GM12891 (cell line): ENCODE measurements around the gene SCAPER.

ENCODE experiments used
- DNase-seq: peaks from one replicate; pipeline ENCODE4 v3.0.0; 2011; ENCODE audit warnings: low spot score; ENCODE audit not compliant: insufficient read length
- FAIRE-seq: peaks from 2 replicates; lab custom pipeline; 2011; peaks lifted over from hg19 to GRCh38; lab: Jason Lieb, UNC
- PAX5 ChIP-seq: IDR thresholded peaks from 2 replicates; pipeline ENCODE4 v1.6.1; 2011; ENCODE audit warnings: low read length, moderate library complexity, mild to moderate bottlenecking; ENCODE audit not compliant: insufficient read depth, severe bottlenecking
- POLR2A ChIP-seq: IDR thresholded peaks from 2 replicates; pipeline ENCODE4 v1.6.1; 2011; ENCODE audit warnings: low read depth, low read length, control low read depth
- POLR2AphosphoS5 ChIP-seq: IDR thresholded peaks from 2 replicates; pipeline ENCODE4 v1.6.1; 2011; ENCODE audit warnings: low read depth, low read length, control low read depth
- POU2F2 ChIP-seq: IDR thresholded peaks from 2 replicates; pipeline ENCODE4 v1.6.1; 2011; ENCODE audit warnings: low read depth, mild to moderate bottlenecking, control low read depth, low read length, moderate library complexity
- SPI1 ChIP-seq: IDR thresholded peaks from 2 replicates; pipeline ENCODE4 v1.6.1; 2011; ENCODE audit warnings: low read depth, low read length, control low read depth
- TAF1 ChIP-seq: IDR thresholded peaks from 2 replicates; pipeline ENCODE4 v1.6.1; 2011; ENCODE audit warnings: low read depth, low read length, control low read depth

The SCAPER gene

DNA sequence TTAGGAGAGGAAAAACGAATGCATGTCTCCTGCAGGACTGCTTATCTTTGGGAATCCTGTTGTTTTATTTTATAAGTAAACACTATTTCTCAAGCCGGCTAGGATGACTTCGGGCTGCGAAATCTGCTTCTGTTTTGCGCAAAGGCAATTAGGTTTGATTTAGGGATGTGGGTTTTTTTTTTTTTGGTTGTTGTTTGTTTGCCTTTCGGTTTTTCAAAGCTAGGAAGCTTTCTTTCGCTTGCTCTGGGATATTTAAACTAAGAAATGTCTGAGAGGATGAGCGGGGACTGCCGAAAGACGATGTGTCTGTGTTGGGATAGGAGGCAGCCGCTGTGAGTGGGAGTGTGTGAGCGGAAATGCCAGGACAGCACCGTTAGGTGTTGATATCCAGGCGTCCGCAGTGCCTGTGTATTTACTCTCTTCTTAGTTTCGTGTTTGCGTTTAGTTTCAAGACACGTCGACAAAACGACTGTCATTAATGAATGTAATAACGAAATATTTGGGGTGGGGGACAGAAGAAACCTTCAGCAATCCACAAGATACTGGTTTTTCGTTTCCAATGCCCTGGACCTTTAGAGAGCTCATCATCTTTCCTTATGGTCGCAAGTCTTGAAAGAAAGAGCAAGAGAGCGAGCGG is 568.0 kb downstream of the SCAPER start:
- TF ChIP-seq TAF1 (no peak), POU2F2 (no peak), SPI1 (no peak), POLR2A (no peak), POLR2AphosphoS5 (no peak)
- FAIRE-seq (peak; percentile 13), DNase-seq (no peak)

DNA sequence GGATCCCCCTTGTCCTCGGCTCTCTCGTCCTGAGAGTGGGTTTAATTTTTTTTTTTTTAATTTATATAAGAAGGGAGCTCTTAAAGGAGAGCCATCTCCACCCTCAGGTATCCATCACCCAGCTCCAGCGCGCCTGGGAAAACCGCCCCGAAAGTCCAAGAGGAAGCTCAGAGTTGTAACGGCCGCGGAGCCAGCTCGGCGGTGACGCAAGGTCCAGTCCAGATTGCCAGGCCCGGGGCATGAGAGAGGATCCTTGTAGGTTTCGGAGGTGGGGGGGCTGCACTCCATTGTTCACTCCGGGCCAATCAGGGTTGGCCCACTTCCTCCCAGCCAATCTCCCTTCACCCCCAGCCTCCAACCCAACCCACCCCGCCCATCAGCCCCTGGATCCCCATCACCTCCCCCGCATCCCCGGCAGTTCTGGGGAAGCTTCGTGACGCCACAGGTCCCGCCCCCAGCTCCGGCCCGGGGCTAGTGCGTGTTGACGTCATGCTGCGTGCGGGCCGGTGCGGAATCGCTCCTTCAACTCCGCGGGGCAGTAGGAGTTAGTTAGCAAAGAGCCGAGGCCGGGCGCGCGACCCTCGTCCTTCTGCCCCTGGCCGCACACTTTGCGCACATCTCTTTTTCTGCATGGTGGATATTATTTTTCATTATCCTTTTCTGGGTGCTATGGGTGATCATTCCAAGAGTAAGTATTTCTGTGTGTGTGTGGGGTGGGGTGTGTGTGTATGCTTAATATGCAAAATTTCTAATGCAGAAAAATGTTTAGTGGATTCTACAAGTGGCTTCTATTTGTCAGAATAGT is 568.7 kb downstream of the SCAPER start, which contains the start of gene ISL2:
Gene ISL2 (plus strand): TSS at position 520 of the 805 bp plus-strand sequence. CDS start 111 bp downstream, at position 631.
- no peak for TF ChIP-seq POU2F2
- TF ChIP-seq PAX5 = no peak
- TF ChIP-seq POLR2AphosphoS5 = 0 out of 2 replicates have a peak, but pooled peaks have one; percentile 41
- no peak for TF ChIP-seq POLR2A
- peak; percentile 21; the same call in 1 of the 2 replicates for TF ChIP-seq TAF1
- TF ChIP-seq SPI1 = peak; percentile 59
- DNase-seq (peak; percentile 81), FAIRE-seq (peak; percentile 76)

DNA sequence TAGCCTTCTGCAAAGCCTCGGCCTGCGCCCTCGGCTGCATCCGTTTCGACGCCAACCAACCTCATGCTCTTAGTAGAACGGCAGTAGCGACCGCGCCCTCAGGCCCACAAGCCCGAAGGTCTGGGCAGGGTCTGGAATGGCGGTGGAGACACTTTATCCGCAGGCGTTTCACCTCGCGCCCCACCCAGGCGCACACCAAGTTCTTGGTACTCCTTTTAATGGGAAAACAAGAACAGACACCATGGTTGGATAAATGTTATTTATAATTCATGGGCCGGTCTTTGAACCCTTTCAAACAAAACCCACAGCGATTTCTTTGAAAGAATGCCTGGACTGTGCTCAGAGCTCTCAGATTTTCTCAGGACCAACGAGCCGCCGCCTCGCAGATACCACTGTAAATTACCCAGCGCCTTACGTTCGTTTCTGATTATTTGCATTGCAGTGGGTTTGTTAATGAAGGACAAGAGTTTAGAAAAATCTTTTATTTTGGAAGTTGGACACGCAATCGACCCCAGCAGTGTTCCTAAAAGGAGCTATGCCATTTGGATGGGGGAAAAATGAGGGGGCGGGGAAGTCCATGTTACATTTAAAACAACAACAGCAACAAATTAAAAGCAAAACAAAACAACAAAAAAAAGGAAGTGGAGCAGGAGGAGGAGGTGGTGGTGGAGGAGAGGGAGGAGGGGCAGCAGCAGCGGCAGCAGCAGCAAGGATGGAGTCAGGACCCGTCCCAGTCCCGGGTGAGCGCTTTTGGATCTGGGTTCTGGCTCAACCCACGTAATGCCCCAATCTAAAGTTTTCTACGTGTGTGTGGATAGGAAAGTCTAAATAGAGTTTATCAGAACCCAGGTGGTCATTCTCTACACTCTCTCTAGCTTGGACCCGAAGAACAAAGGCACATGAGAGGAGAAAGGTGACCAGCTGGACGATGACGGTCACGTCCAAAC is 569.6 kb downstream of the SCAPER start:
- DNase-seq (peak; percentile 37), FAIRE-seq (no peak)
- TF ChIP-seq TAF1 (no peak), SPI1 (peak; percentile 95), POLR2AphosphoS5 (no peak), POLR2A (no peak), POU2F2 (no peak)

DNA sequence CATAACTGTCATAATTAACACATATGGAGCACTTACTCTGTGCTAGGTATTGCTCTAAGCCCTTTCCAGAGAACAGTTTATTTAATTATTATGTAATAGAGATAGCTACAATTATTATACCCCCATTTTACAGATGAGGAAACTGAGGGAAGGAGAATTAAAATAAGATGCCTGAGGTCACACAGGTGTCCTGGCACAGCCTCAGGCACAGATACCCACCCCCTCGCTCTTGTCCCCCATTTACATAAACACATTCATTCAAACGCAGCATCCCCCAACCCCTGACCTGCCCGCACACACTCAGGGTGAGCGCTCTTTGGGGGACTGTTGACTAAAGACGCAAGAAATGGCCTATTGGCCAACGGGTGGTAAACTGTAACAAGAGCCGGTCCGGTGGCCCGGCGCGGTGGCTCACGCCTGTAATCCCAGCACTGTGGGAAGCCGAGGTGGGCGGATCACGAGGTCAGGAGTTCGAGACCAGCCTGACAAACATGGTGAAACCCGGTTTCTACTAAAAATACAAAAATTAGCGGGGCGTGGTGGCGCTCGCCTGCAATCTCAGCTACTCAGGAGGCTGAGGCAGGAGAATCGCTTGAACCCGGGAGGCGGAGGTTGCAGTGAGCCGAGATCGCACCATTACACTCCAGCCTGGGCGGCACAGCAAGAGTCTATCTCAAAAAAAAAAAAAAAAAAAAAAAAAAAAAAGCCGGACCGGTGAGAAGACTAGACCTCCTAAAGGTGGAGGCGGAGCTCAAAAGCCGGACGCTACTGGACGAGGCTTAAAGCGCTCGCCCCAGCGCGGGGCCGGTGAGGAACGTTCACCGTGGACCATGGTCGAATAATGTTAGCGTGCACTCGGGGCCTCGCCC is 570.5 kb downstream of the SCAPER start:
- no peak for FAIRE-seq
- TF ChIP-seq POU2F2 = no peak
- no peak for TF ChIP-seq SPI1
- TF ChIP-seq POLR2A = no peak
- no peak for TF ChIP-seq PAX5
- no peak for TF ChIP-seq TAF1
- no peak for TF ChIP-seq POLR2AphosphoS5
- DNase-seq = no peak

DNA sequence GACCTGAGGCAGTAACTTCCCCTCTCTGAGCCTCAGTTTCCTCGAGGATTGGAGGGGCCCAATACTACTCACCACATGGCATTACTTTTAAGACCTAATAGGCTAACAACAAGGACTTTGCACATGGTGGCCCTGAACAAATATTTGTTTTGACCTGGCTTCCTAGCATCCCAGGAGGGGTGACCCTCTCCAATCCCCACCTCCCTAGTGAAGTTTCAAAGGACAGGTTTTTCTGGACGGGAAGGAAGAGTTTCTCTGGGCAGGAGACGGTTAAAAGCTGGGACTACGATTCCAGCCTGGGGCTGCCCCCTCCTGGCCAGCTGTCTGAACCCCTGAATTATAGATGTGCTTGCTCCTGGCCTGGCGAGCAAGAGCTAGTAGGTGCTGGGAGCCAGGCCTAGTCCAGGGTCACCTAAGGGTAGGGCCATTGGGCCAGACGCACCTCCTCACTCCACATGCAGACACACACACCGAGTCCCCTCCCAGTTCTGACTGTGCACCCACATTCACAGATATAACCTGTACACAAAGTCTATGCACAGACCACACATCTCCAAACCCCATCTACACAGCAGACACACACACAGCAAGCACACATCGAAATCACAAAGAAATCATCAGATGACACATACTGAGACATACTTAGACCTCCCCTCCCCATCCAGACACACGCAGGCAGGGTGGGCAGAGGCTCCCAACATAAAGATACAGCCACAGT is 571.3 kb downstream of the SCAPER start:
- DNase-seq (no peak), FAIRE-seq (peak; percentile 50)
- TF ChIP-seq POLR2A (no peak), TAF1 (no peak), SPI1 (no peak), POU2F2 (no peak), POLR2AphosphoS5 (no peak), PAX5 (no peak)

DNA sequence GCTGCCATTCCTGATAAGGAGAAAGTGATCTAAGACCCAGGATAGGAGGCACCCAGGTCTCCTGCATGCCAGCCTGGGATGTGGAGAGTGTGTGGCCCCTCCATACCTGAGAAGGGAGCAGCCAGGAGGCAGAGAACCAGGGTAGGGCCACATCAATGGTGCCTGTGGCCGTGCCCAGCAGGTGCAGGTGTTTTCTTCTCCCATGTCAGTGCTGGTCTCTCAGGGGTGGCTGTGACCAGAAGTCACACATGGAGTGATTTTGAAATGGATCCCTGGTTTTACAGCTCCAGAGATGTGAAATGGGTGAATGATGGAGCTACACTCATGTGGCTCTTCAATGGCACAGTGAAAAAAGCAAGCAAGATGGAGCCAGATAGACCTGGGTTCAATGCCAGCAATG is 571.8 kb downstream of the SCAPER start:
- TF ChIP-seq POLR2AphosphoS5 (no peak), POLR2A (no peak), POU2F2 (no peak), TAF1 (no peak), SPI1 (no peak), PAX5 (no peak)
- DNase-seq = no peak
- no peak for FAIRE-seq

DNA sequence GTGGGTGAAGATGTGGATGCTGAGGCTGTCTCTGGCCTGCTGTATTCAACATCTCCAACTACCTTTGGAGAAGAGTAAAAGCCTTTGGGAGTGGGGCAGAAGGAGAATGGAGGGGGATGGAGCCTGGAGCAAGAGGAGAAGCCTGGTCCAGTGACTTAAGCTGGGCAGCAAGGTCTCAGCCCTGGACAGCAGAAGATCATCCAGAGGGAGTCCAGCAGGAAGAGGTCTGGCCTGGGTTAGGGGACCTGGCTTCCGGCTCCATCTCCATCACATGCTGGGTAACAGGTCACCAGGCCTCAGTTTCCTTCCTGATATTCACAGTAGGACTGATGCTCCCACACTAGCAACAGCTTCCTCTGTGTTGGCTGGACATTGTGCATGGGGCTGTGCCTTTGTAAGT is 572.3 kb downstream of the SCAPER start:
- no peak for TF ChIP-seq POU2F2
- no peak for TF ChIP-seq PAX5
- no peak for TF ChIP-seq POLR2AphosphoS5
- no peak for TF ChIP-seq POLR2A
- no peak for TF ChIP-seq TAF1
- TF ChIP-seq SPI1 = no peak
- DNase-seq (no peak), FAIRE-seq (no peak)
